Measurements from ENCODE around the gene MCM10. TPM values are rescaled to one million over a fixed set of nuclear protein-coding genes. Genes with fewer than 3 reads are reported as not detected.

Gene MCM10
- total RNA-seq, 3 donors from 2014 or later: 1.6 to 8.6 (median 2.2) TPM

DNA sequence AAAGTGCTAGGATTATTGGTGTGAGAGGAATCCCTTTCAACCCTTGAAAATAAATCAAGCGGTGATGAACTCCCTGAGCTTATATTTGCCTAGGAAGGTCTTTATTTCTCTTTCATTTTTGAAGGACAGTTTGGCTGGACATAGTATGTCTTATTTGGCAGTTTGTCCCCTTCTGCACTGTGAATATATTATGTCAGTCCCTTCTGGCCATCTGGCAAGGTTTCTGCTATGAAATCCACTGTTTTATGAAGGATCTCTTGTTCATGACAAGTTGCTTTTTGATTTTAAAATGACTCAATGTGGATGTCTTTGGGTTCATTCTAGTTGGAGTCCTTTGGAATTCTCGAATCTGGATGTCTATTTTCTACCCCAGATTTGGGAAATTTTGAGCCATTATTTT is 21.7 kb upstream of the MCM10 start:
- H3K36me3 ChIP-seq (ENCODE audit: low read depth): no peaks in the 10 kb centered on the region
- no peak for ATAC-seq
- no peak for DNase-seq
- H3K4me1 ChIP-seq (ENCODE audit: low read depth): no peaks in the 10 kb centered on the region
- no peak overlapping the region for H3K4me3 ChIP-seq
- no peaks in the 10 kb centered on the region for H3K9me3 ChIP-seq
- TF ChIP-seq CTCF (IDR thresholded peaks at IDR 0.05): no peak
- intact Hi-C loops (cut with DNase I, micrococcal nuclease): no loop called here

DNA sequence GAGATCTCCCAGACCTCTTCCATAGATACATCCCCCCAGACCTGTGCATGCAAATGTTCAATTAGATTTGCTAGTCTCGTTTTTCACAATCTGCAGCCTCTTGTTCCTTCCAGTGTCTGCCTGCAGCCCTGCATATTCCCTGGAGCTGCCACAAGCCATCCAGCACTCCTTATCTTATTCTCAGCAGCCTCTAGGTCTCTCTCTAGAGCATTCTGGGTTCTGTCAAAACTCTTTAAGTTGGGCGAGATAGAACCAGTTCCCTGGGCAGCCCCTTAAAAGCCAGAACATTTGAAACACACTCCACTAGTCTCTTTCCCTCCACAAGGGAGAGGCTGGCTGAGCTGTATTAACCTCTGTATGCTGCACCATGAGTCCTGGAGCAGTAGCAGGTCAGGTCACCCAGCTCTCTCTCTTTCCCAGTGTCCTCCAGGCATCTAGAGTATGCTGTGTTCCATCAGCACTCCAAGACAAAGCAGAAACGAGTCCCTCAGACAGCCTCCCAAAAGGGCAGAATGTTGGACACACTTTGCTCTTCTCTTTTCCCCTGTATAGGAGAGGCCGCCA is 20.6 kb upstream of the MCM10 start:
- intact Hi-C loops (cut with DNase I, micrococcal nuclease): no loop called here
- DNase-seq: no peak
- Histone ChIP-seq H3K4me3 (no peak overlapping the region), H3K36me3 (ENCODE audit: low read depth) (no peaks in the 10 kb centered on the region), H3K4me1 (ENCODE audit: low read depth) (no peaks in the 10 kb centered on the region), H3K9me3 (no peaks in the 10 kb centered on the region)
- no peak for ATAC-seq
- no peak for TF ChIP-seq CTCF (IDR thresholded peaks at IDR 0.05)

DNA sequence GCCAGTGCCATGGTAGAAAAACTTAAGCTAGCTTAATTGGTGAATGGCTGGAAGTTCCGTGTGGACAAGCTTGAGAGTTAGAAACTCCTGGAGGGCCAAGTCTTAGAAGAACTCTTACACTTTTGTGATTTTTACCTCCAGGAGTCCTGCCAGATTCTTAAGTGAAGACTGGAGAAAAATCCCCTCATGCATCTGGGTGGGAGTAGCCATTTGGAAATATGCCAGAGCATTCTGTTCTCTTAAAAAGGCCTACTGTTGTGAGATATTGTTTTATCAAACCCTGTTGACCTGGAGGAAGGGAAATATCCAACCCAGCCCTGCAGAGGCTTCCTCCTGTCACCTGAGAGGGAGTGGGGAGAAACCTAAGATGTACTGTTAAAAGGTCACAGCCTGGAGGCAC is 17.6 kb upstream of the MCM10 start:
- Histone ChIP-seq H3K36me3 (ENCODE audit: low read depth) (no peaks in the 10 kb centered on the region), H3K4me3 (no peak overlapping the region), H3K9me3 (no peaks in the 10 kb centered on the region), H3K4me1 (ENCODE audit: low read depth) (no peaks in the 10 kb centered on the region)
- intact Hi-C loops (cut with DNase I, micrococcal nuclease): no loop called here
- ATAC-seq (no peak), DNase-seq (no peak)
- TF ChIP-seq CTCF (IDR thresholded peaks at IDR 0.05): no peak

DNA sequence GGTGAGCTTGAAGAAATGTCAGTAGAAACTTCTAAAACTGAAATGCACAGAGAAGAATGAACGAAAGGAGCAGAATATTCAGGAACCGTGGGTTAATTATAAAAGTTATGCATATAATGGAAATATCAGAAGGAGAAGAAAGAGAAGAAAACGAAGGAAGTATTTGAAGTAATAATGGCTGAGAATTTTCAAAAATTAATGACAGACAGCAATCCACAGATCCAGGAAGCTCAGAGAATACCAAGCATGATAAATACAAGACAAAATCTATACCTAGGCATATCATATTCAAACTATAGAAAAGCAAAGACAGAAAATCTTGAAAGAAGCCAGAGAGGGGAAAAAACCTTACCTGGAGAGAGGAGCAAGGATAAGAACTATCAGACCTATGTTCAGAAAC is 16.5 kb upstream of the MCM10 start:
- DNase-seq (no peak), ATAC-seq (no peak)
- no peak for TF ChIP-seq CTCF (IDR thresholded peaks at IDR 0.05)
- Histone ChIP-seq H3K36me3 (ENCODE audit: low read depth) (no peaks in the 10 kb centered on the region), H3K4me3 (no peak overlapping the region), H3K4me1 (ENCODE audit: low read depth) (no peaks in the 10 kb centered on the region), H3K9me3 (no peaks in the 10 kb centered on the region)
- intact Hi-C loops (cut with DNase I, micrococcal nuclease): no loop called here

- DNase-seq (no peak), ATAC-seq (no peak)
- Histone ChIP-seq H3K36me3 (ENCODE audit: low read depth) (no peaks in the 10 kb centered on the region), H3K4me3 (no peak overlapping the region), H3K4me1 (ENCODE audit: low read depth) (no peaks in the 10 kb centered on the region), H3K9me3 (no peaks in the 10 kb centered on the region)
- intact Hi-C loops (cut with DNase I, micrococcal nuclease): no loop called here
- TF ChIP-seq CTCF (IDR thresholded peaks at IDR 0.05): no peak
Observed at GRCh38 chr10:13146379-13146778, 15.0 kb upstream of the MCM10 start.

GRCh38 chr10:13147161-13147560 is 14.2 kb upstream of the MCM10 start:
- no peak overlapping the region for H3K4me3 ChIP-seq
- no peaks in the 10 kb centered on the region for H3K4me1 ChIP-seq (ENCODE audit: low read depth)
- no peaks in the 10 kb centered on the region for H3K36me3 ChIP-seq (ENCODE audit: low read depth)
- no peak for ATAC-seq
- TF ChIP-seq CTCF (IDR thresholded peaks at IDR 0.05): no peak
- intact Hi-C loops (cut with DNase I, micrococcal nuclease): no loop called here
- H3K9me3 ChIP-seq: no peaks in the 10 kb centered on the region
- no peak for DNase-seq

Data from mucosa of descending colon (tissue), 3 donors.